Measurements from ENCODE around the gene MAD1L1.
A peak's percentile ranks its signal among the peaks of the same experiment; 100 is the strongest.

Gene MAD1L1

DNA sequence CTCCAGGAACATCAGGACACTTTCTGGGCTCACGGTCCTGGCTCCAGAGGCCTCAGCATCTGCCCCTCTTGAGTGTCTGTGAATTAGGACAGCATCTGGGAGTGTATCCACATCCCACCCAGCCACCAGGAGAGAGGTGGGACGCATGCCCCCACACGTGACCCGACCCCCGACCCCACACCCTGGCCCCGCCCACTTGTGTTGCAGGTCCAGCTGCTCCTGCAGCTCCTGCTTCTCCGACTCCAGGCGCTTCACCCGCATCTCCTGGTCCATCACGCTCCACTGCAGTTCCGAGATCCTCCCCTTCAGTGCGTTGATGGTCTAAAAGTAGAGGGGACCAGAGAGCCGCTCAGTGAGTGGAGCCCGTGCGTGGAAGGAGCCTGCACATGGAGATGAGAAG is 13.6 kb downstream of the MAD1L1 start:
- DNase-seq: no peak

DNA sequence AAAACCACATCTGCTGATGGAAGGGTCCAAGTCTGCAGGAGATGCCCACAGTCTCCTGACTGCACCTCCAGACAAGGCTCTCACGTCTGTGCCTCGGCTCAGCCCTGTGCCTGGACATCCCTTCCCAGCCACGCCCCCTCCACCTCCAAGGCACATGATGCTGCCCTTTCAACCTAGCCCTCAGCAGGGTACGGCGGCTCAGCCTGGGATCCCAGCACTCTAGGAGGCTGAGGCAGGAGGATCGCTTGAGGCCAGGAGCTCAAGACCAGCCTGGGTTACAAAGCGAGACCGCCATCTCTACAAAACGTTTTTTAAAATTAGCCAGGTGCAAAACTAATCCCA is 14.3 kb downstream of the MAD1L1 start:
- no peak for DNase-seq

DNA sequence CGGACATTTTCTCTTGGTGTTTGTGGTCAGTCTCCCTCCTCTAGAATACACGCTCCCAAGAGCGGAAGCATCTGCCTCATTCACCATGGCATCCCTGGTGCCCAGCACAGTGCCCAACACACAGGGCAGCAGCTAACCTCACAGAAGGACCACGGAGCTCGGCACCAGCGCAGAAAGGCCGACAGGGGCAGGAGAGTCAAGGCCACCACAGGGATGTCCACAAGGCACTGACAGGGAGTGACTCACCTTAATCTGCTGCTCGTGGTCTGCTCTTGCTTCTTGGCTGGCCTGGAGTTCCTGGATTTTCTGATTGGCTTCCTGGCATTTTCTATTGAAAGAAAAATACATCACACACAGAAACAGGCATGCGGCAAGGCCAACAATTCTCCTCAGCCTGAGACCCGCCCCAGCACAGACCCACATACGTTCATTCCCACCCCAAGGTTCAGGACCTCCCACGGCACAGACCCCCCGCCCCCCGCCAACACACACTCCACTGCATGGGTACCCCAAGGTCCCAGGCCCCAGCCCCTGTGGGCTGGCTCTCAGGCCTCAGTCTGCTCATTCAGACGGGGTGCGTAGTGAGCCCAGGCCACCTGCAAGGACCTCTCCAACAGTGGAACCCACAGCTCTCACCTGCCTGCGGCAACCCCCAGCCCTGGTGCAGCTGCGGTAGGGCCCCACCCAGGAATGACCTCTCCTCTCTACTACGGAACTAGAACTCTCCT is 14.9 kb downstream of the MAD1L1 start:
- DNase-seq: no peak

DNA sequence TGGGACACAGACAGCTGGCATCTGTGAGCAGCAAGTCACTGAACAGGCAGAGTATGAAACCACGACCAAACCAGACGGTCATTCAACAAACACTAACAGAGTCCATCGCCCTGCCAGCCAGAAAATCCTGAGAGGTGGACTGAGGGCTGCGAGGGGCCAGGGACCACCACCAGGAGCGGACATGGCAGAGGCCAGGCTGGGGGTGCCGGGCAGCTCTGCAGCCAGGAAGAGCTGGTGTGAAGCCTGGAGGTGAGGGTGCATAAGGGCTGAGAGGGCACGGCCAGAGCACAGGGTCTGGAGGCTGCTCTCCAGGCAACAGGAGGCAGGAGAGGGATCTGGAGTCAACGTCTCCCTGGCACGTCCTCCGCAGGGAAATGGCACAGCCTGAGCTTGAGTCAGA is 15.5 kb downstream of the MAD1L1 start:
- no peak for DNase-seq

DNA sequence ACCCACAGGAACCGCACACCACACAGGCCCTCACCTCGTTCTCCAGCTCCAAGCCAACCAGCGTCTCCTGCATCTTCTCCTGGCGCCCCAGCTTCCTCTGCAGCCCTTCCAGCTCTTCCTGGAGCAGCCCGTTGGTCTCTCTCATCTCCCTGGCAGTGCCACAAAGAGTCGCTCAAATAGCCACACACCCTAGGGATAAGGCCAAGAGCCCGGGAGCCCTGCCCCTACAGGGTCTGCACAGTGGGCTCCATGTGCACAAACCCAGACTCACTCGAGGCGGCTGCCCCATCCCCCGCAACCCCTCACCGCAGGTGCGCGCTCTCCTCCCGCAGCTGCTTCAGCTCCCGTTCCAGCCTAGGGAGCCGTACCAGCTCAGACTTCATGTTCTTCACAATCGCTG is 16.9 kb downstream of the MAD1L1 start:
- DNase-seq: no peak

DNA sequence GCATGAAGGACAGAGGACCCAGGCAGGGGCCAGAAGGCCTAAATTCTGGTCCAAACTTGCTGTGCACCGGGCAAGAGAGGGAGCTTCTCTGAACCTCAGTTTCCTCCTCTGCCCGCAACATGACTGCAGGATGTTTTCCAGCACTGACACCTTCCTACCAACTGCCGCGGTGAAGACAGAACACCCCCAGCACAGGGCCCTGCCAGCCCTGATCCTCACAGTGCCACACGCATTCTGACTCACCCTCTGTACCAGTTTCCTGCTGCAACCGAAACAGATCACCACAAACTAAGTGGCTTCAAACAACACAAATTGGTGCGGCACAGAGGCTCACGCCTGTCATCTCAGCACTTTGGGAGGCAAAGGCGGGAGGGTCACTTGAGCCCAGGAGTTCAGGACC is 18.1 kb downstream of the MAD1L1 start:
- peak in 4 of 58 donors; percentile 20 to 42 (median 26) for DNase-seq

DNA sequence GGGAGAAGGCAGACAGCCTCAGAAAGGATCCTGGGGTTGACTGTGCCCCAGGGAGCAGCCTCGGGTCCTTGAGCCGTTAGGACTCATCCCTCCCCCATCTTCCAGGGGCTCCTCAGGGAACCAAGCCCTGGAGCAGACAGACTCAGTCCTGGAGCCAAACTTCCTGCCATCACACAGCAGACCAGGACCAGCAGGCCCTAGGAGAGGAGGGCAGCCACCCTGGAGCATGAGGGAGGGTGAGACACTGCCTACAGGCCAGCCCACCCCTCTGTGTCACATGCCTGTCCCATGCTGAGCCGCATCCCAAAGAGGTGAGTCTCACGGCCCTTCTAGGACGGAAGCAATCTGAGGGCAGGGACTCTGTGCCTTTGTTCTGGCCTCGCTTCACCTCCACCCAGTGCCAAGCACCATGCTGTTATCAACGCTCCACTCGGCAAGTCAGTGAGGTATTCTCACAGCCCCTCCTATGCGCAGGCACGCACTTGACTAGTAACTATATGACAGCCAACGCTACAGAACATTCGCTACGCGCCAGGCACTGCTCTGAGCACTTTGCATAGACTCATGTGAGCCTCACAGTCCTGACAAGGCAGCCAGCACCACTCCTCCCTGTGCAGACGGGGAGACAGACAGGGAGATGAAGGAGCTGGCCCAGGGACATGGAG is 19.1 kb downstream of the MAD1L1 start:
- DNase-seq: no peak

DNA sequence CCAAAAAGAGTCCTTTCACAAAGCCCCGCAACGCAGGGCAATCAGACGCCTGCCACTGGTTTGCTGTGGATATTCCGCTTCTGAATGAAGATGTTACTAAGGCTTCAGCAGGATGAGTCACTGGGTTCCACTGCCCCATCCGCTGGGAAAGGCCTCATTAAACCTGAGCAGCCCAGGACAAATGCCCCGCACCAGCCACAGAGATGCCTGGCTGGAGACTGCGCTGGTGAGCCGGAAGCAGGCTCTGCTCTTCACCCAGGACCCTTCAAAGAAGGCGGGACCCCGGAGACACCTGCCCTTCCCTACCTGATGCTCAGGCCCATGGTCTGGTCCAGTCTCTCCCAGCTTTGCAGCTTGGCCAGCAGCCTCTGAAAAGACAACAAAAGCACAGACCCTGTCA is 19.8 kb downstream of the MAD1L1 start:
- no peak for DNase-seq

DNA sequence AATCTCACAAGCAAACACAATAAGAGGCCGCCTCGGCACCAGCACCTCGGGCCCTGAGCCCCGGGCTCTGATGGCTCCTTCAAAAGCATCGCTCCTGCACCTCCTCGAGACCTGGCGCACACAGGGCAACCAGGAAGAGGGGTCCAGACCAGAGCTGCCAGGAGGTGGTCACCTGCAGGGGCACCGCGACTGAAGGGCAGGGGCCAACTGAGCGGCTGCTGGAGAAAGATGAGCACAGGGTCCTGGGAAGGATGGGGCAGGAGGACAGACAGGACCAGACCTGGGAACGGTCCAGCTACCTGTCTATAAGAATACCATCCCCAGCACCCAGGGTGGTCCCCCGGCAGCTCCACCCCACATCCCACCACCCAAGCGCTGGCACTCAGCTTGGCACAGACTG is 20.8 kb downstream of the MAD1L1 start:
- DNase-seq: no peak

DNA sequence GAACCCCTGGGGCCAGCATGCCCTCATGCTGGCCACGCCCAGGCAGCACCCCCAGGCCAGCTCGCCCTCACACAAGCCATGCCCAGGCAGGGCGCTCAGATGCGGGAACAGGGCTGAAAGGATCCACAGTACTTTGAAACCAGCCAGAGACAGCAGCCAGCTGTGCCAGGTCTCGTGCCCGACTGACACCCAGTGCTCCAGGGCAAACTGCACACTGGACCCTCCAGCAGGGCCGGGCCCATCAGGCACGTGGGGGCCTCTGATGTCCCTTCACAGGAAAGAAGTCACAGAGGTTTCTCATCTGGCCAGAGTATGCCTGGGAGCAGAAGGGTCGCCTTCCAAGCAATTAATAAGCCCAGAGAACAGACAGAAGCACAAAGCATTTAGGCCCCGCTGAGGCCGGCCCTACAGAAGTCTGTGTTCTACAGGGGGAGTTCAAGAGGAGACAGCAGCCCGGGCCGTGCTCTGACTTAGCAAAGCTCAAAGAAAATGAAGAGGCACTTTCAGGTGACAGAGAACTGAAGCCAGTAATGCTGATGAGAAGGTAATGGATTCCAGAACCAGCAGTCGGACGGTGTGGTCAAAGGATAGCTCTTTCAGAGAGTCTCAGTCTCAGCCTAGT is 21.4 kb downstream of the MAD1L1 start:
- DNase-seq: no peak

DNA sequence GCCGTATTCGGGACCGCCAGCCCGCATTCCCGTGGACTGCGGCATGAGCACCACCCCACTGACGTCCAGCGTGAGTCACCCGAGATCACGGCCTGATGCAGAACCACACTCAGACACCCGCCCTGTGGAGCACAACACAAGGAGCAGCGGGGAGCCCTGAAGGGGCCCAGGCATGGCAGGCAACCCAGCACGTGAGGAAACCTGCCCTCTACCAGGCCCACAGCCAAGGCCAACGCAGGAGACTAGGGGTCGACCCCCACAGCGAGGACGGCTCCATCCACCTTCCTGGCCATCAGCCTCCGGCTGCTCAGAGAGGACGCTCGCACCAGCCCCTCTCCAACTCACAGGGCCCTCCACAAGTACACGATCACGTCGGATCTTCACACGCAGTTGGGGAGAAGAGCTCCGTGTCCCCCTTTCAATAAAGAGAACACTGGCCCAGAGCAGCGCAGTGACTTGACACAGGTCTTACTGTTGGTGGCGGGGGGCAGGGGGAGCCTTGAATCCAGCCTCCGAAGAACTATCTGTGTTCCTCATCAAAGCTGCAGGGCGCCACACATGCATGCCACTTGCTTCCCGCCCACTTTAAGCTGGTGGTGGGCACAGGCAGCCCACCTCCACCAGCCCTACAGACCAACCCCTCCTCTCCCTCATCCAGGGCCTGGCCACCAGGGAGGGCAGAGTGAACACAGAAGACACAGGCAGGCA is 22.0 kb downstream of the MAD1L1 start:
- DNase-seq: no peak

DNA sequence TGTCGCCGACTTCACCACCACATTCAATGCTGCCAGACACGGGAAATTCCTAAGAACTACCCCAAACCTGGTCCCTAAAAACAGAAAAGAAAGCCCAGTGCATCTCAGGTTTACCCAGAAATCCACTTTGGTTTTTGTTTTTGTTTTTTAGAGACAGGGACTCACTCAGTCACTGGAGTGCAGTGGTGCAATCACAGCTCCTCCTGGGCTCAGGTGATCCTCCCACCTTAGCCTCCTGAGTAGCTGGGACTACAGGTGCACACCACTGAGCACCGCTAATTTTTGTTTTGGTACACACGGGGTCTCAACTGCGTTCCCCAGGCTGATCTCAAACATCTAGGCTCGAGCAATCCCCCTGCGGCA is 22.8 kb downstream of the MAD1L1 start:
- no peak for DNase-seq

DNA sequence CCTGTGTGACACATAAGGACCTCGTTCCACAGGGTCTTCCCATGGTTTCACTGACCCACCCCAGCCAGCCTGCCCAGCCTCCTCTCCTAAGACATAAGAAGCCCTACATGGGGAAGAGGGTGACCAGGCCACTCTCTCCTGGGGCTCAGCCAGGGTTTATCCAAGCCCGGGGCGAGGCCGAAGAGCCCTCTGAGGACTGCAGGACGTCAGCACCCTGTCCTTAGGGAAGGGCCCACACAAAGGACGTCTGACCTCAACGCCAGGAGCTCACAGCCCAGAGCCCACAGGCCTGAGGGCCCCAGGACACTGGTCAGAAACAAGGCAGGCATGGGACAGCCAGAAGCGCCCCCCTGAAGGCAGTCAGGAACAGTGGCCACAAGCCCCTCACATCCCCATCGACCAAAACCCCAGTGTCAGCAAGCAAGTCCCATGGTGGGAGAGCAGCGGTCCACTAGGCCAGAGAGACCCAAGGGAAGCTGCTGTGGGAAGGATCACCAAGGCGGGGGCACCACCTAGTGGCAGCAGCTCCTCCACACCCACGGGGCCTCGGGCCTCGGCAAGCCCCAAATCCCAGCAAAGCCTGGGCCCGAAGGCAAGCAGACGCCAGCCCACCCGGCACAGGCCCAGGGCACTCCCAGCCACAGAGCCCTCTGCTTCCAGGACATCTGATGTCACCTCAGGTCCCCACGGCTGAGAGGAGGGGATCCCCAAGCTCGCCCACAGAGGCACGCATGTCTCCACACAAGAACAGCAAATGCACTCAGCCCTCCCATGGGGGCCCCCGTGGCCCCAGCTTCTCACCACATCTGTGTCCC is 23.4 kb downstream of the MAD1L1 start:
- peak in 55 of 58 donors; percentile 15 to 85 (median 61) for DNase-seq

DNA sequence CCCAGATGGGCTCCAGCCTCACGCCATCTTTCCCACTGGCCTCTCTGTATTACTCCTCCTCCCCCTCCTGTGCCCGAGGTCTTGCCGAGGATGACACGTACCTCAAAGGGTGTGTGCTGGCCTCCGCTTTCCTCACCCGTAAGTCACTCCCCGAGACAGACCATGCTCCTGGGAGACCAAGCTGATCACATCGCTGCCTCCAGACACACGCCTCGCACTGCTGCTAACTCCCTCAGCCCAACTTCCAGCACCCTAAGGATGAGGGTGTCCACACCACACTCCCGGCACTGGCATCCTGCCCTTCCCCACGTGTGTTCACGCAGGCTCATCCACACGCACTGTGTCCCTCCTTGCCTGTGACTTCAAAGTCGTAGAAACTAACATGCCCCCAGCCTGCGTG is 24.0 kb downstream of the MAD1L1 start:
- DNase-seq: no peak

DNA sequence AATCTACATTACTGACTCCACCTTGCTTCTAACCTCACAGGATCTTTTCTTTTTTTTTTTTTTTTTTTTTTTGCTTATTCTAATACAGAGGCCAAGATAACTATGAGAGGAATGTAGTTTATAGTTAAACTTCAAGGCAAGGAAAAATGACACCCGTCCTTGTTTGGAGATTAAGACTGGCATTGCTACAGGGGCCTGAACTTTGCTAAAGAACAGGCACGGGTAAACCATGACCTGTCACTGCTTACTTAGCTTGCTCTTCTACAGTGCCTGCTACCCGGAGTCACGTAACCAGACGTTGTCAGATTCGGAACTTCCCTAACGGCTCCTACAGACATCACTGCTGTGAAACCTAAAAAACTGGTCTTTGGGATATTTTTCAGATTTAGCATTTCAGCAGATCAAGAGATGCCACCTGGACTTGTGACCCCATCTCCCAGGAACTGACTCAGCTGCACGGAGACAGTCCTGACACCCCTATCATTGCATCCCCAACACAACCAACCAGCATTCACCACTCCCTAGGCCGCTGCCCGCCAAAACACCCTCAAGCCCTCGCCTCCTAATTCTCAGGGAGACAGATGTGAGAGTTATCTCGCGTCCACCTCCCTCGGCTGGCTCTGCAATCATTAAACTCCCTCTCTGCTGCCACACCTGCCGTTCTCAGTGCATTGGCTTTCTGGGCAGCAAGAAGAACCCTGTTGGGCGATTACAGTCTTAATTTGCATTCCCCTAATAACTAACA is 27.5 kb downstream of the MAD1L1 start:
- no peak for DNase-seq

DNA sequence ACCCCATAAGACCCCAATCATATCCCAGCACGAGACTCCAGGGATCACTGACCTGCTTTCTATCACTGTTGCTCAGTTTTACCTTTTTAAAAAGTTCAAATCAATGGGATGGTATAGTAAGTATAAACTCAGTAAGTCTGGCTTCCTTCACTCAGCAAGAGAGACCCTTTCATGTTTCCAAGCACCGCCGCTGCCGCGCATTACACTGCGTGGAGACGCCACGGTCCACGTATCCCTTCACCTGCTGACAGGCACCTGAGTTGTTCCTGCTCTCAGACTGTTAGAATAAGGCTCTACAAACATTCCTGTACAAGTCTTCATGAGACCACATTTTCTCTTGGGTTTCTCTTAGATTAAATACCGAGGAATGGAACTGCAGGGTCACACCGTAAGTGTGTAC is 28.3 kb downstream of the MAD1L1 start:
- no peak for DNase-seq

DNA sequence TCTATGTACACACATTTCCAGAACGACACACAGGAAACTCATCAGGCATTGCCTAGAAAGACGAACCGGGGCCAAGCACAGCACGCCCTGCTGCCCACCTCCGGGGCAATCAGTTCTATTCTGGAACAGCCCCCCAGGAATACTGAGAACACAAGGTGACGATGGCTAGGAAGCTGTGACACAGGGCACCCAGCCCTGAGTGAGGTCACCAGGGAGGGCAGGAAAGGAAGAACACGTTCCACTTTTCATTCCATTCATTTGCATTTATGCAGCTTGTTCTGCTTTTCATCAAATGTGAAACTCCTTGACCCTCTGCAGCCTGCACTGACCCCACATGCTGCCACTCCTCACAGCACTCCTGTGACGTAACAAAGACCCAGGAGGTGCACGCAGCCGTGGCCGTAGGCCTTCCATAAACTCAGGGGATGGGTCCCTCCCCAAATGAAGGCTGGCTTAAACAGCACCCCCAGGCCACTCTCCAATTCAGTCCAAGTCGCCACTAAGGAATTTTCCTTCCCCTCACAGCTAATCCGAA is 28.9 kb downstream of the MAD1L1 start:
- no peak for DNase-seq

DNA sequence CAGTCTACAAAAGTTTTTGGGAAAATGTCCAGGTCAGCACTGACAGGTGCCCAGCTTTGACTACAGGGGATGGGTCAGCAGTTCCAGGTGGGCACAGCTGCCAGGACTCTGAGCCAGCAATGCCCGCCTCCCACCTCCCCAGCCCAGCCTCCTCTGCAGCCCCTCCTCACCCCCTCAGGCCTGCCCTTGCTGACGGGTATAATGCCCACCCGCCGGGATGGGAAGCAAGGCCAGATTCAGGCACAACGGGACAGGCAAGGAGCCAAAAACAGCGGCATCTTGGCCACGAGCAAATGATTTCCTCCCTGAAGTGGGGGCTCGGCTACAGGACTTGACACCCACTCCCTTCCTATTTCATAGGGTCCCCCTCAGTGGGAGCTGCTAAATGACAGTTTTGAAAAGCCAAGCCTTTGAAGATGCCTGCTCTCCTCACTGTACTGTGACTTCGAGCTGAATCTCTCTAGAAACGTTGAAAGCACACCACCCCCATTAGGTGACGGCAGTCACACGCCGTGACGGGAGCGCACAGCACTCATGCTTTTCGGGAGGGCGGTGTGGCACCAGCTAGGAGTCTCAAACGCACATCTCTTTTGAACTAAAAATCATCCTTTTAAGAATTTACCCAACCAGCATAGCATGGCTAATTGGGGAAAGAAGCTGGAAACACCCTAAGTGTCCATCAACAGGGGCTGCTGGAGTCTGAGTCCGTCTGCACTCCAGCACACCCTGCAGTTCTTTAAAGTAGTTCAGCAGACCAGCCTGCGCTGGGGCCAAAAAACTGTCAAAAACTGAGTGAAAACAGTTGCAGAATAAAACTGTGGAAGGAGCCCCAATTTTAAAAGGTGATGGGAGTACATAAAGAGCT is 29.6 kb downstream of the MAD1L1 start:
- DNase-seq: peak in 1 of 58 donors; percentile 12

DNA sequence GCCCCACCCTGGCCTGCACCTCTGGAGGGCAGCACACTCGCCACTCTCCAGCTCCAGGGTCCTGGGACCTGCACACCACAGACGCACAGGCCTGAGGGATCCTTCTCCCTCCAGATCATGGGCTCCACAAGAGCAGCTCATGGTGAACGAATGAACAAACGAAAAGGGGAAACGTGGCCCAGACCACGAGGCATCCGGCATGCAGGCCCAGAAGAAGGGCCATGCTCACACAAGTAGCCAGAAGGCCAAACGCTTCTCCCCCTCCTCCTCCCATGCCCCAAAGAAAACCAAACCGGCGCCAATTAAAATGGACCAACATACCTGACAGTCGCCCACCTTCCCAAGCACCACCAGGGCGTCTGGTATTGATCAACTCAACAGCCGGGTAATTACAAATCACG is 30.4 kb downstream of the MAD1L1 start:
- DNase-seq: peak in 13 of 58 donors; percentile 11 to 38 (median 23)

Data from anterior cingulate cortex (tissue), 58 donors.